DOHH2 (cell line): ENCODE data around the gene LRGUK.

Experiments
- H3F3A ChIP-seq: fragments of 200-600 bp; sonication (generic), shearing (Covaris generic); 2 replicates; pipeline ENCODE4 v1.6.0; 2016; ENCODE audit warnings: antibody characterized with exemption, mild to moderate bottlenecking; ENCODE audit not compliant: control insufficient read depth, insufficient read depth
- H3K27ac ChIP-seq: fragments of 200-600 bp; sonication (generic); 2 replicates; pipeline ENCODE4 v1.5.1; 2014; ENCODE audit warnings: low read depth, mild to moderate bottlenecking, low read length, moderate library complexity
- H3K27me3 ChIP-seq: fragments of 200-600 bp; sonication (generic); 2 replicates; pipeline ENCODE4 v1.6.1; 2014; ENCODE audit warnings: mild to moderate bottlenecking, low read length, mixed read lengths; ENCODE audit not compliant: control insufficient read depth
- H3K36me3 ChIP-seq: fragments of 200-600 bp; sonication (generic); 2 replicates; pipeline ENCODE4 v1.6.1; 2014; ENCODE audit warnings: mild to moderate bottlenecking, low read length, moderate library complexity, mixed read lengths; ENCODE audit not compliant: control insufficient read depth
- H3K4me1 ChIP-seq: fragments of 200-600 bp; sonication (generic); 2 replicates; pipeline ENCODE4 v1.6.1; 2014; ENCODE audit warnings: mild to moderate bottlenecking, low read length, mixed read lengths; ENCODE audit not compliant: control insufficient read depth
- H3K4me2 ChIP-seq: fragments of 200-600 bp; sonication (generic); 2 replicates; pipeline ENCODE4 v1.6.0; 2014; ENCODE audit warnings: mild to moderate bottlenecking, low read length, moderate library complexity
- H3K4me3 ChIP-seq: fragments of 200-600 bp; sonication (generic); 2 replicates; pipeline ENCODE4 v1.5.1; 2014; ENCODE audit warnings: mild to moderate bottlenecking, low read length, mixed read lengths
- H3K79me2 ChIP-seq: fragments of 200-600 bp; sonication (generic); 2 replicates; pipeline ENCODE4 v1.6.1; 2014; ENCODE audit warnings: mild to moderate bottlenecking, low read length, mixed read lengths; ENCODE audit not compliant: control insufficient read depth
- H3K9me2 ChIP-seq: fragments of 200-600 bp; sonication (generic); replicated peaks from 2 replicates; pipeline ENCODE4 v1.6.1; 2014; ENCODE audit warnings: mild to moderate bottlenecking, low read length, mixed read lengths; ENCODE audit not compliant: control insufficient read depth
- H3K9me3 ChIP-seq: fragments of 200-600 bp; sonication (generic); 2 replicates; pipeline ENCODE4 v1.6.1; 2014; ENCODE audit warnings: antibody characterized with exemption, low read length, mixed read lengths; ENCODE audit not compliant: control insufficient read depth, insufficient read depth
- H4K20me1 ChIP-seq: fragments of 200-600 bp; sonication (generic); 2 replicates; pipeline ENCODE4 v1.6.0; 2014; ENCODE audit warnings: low read depth, mild to moderate bottlenecking, antibody characterized with exemption, low read length, moderate library complexity; ENCODE audit not compliant: control insufficient read depth, insufficient read depth
- EZH2phosphoT487 ChIP-seq: fragments of 200-600 bp; sonication (generic); IDR thresholded peaks from 2 replicates; pipeline ENCODE4 v1.6.1; 2017; ENCODE audit warnings: borderline replicate concordance, mild to moderate bottlenecking, antibody characterized with exemption, low read length, moderate library complexity, mixed read lengths
- TF ChIP-seq, protein P1 (sequence below): fragments of 200-600 bp; sonication (generic); IDR thresholded peaks from one replicate; pipeline ENCODE4 v1.5.1; 2014; ENCODE audit warnings: antibody characterized with exemption, mild to moderate bottlenecking, low read depth, low read length; ENCODE audit not compliant: poor library complexity, severe bottlenecking

Gene LRGUK

GRCh38 chr7:134248196-134248595, 121.1 kb downstream of the LRGUK start:
- H4K20me1 ChIP-seq = no peaks in the 10 kb centered on the region
- no peak for TF ChIP-seq EZH2phosphoT487
- TF ChIP-seq, protein P1, sequence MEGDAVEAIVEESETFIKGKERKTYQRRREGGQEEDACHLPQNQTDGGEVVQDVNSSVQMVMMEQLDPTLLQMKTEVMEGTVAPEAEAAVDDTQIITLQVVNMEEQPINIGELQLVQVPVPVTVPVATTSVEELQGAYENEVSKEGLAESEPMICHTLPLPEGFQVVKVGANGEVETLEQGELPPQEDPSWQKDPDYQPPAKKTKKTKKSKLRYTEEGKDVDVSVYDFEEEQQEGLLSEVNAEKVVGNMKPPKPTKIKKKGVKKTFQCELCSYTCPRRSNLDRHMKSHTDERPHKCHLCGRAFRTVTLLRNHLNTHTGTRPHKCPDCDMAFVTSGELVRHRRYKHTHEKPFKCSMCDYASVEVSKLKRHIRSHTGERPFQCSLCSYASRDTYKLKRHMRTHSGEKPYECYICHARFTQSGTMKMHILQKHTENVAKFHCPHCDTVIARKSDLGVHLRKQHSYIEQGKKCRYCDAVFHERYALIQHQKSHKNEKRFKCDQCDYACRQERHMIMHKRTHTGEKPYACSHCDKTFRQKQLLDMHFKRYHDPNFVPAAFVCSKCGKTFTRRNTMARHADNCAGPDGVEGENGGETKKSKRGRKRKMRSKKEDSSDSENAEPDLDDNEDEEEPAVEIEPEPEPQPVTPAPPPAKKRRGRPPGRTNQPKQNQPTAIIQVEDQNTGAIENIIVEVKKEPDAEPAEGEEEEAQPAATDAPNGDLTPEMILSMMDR = no peak
- H3K27me3 ChIP-seq = no peaks in the 10 kb centered on the region
- H3K4me3 ChIP-seq = no peak overlapping the region
- H3K4me1 ChIP-seq = peaks cover 37% of the 10 kb centered on the region
- no peaks in the 10 kb centered on the region for H3K9me3 ChIP-seq
- H3K27ac ChIP-seq = peak overlapping the region; percentile 74; the same call in 1 of the 2 replicates
- no peaks in the 10 kb centered on the region for H3K79me2 ChIP-seq
- H3K9me2 ChIP-seq = no peaks in the 10 kb centered on the region
- H3K36me3 ChIP-seq = no peaks in the 10 kb centered on the region
- no peak overlapping the region for H3K4me2 ChIP-seq
- H3F3A ChIP-seq = 0 out of 2 replicates have a peak, but pooled peaks cover 2% of the 10 kb centered on the region

GRCh38 chr7:134254311-134254710, 127.2 kb downstream of the LRGUK start:
- H3K27me3 ChIP-seq = no peaks in the 10 kb centered on the region
- H3K4me2 ChIP-seq = no peak overlapping the region
- TF ChIP-seq EZH2phosphoT487 = no peak
- TF ChIP-seq, protein P1 = peak; percentile 36
- H3K79me2 ChIP-seq = no peaks in the 10 kb centered on the region
- H4K20me1 ChIP-seq = no peaks in the 10 kb centered on the region
- no peaks in the 10 kb centered on the region for H3K9me2 ChIP-seq
- no peaks in the 10 kb centered on the region for H3F3A ChIP-seq
- H3K4me1 ChIP-seq = no peaks in the 10 kb centered on the region
- H3K4me3 ChIP-seq = no peak overlapping the region
- no peaks in the 10 kb centered on the region for H3K9me3 ChIP-seq
- no peaks in the 10 kb centered on the region for H3K36me3 ChIP-seq
- no peak overlapping the region for H3K27ac ChIP-seq

GRCh38 chr7:134255814-134256213, 128.7 kb downstream of the LRGUK start:
- Histone ChIP-seq H3K4me3 (no peak overlapping the region), H3K27ac (no peak overlapping the region), H3K9me2 (no peaks in the 10 kb centered on the region)

More at GRCh38 chr7:134255814-134256213, 128.7 kb downstream of the LRGUK start:
- Histone ChIP-seq H3K4me2 (no peak overlapping the region), H3K9me3 (no peaks in the 10 kb centered on the region), H3F3A (no peaks in the 10 kb centered on the region), H3K27me3 (no peaks in the 10 kb centered on the region), H3K79me2 (no peaks in the 10 kb centered on the region), H3K36me3 (no peaks in the 10 kb centered on the region), H3K4me1 (no peaks in the 10 kb centered on the region), H4K20me1 (no peaks in the 10 kb centered on the region)
- TF ChIP-seq, protein P1 = no peak
- no peak for TF ChIP-seq EZH2phosphoT487
